ENCODE data around the gene HPDL.

DNA sequence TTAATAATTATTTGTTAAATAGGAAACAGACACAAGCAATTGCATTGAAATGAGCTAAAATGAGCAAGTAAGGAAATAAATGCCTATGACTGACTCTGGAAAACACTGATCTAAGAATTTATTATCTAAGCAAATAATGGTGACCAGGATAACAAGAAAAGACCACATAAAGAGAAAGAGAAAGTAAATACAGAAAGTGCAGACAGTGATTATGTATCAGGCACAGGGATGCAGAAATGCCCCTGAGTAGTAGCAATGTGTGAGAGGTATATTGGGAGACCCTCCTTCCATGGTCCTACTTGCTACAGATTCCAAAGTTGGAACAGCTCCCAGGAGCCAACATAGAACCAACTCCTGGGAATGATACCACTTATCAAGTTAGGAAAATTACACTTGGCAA lies 46.9 kb downstream of the HPDL start:
- TF ChIP-seq EZH2 (IDR thresholded peaks at IDR 0.05; ENCODE audit: low read length), result no peak
- TF ChIP-seq, protein P1, sequence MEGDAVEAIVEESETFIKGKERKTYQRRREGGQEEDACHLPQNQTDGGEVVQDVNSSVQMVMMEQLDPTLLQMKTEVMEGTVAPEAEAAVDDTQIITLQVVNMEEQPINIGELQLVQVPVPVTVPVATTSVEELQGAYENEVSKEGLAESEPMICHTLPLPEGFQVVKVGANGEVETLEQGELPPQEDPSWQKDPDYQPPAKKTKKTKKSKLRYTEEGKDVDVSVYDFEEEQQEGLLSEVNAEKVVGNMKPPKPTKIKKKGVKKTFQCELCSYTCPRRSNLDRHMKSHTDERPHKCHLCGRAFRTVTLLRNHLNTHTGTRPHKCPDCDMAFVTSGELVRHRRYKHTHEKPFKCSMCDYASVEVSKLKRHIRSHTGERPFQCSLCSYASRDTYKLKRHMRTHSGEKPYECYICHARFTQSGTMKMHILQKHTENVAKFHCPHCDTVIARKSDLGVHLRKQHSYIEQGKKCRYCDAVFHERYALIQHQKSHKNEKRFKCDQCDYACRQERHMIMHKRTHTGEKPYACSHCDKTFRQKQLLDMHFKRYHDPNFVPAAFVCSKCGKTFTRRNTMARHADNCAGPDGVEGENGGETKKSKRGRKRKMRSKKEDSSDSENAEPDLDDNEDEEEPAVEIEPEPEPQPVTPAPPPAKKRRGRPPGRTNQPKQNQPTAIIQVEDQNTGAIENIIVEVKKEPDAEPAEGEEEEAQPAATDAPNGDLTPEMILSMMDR (optimal IDR thresholded peaks at IDR 0.05 in 1 of 3, IDR thresholded peaks at IDR 0.05 in 1 of 3, conservative IDR thresholded peaks at IDR 0.05 in 1 of 3; ENCODE audit: extremely low read depth in 1 of 3, insufficient read depth in 2 of 3, low read length in 3 of 3), result no peak
